HEK293 (cell line): ENCODE results near the gene A2ML1.

Source experiments
- CTCF ChIA-PET: fragments of 350-600 bp; formaldehyde crosslinking; extraction: SDS; loops from one replicate; lab custom pipeline; 2021; ENCODE audit warnings: antibody characterized with exemption; lab: Yijun Ruan, JAX
- POLR2A ChIA-PET: fragments of 300-600 bp; formaldehyde crosslinking; extraction: SDS; loops from one replicate; lab custom pipeline; 2020; ENCODE audit warnings: antibody characterized with exemption, inconsistent platforms; lab: Yijun Ruan, JAX
- H3K27ac ChIP-seq: fragments of 200-500 bp; sonication (Bioruptor generic); 2 replicates; pipeline ENCODE4 v1.5.1; 2014; ENCODE audit warnings: low read depth, low read length, control low read depth, inconsistent platforms; ENCODE audit errors: extremely low read depth
- H3K36me3 ChIP-seq, 2 experiments: fragments of 200-500 bp in 1 of 2; sonication (Bioruptor generic) in 1 of 2; 1 replicate in 1 of 2; 2 replicates in 1 of 2; pipeline ENCODE4 v1.5.1; 2014 to 2017; ENCODE audit warnings: inconsistent platforms in 2 of 2, low read length in 2 of 2; ENCODE audit not compliant: control insufficient read depth in 2 of 2, insufficient read depth in 1 of 2
- H3K4me1 ChIP-seq: fragments of 200-500 bp; sonication (Bioruptor generic); 2 replicates; pipeline ENCODE4 v1.5.1; 2014; ENCODE audit warnings: mild to moderate bottlenecking, low read length, inconsistent platforms; ENCODE audit not compliant: control insufficient read depth, insufficient read depth
- H3K4me3 ChIP-seq: 2 replicates; pipeline ENCODE4 v1.5.1; 2011; ENCODE audit warnings: low read depth, mild to moderate bottlenecking, control low read depth, low read length, moderate library complexity
- H3K9me3 ChIP-seq: fragments of 200-500 bp; sonication (Bioruptor generic); 2 replicates; pipeline ENCODE4 v1.5.1; 2014; ENCODE audit warnings: low read depth, low read length, inconsistent platforms; ENCODE audit not compliant: control insufficient read depth, insufficient read depth
- CTCF ChIP-seq: fragments of 450-650 bp; formaldehyde crosslinking; IDR thresholded peaks from 2 replicates; pipeline ENCODE4 v1.5.1; 2016; ENCODE audit warnings: missing biosample characterization, missing genetic modification characterization
- GLI2 ChIP-seq: fragments of 450-650 bp; formaldehyde crosslinking; IDR thresholded peaks from 2 replicates; pipeline ENCODE4; 2017; ENCODE audit warnings: missing biosample characterization, missing genetic modification characterization, low read depth, borderline replicate concordance
- GLIS2 ChIP-seq: fragments of 450-650 bp; formaldehyde crosslinking; IDR thresholded peaks from 2 replicates; pipeline ENCODE4 v1.5.1; 2016; ENCODE audit warnings: missing biosample characterization, missing genetic modification characterization
- HIC1 ChIP-seq: fragments of 450-650 bp; formaldehyde crosslinking; IDR thresholded peaks from 2 replicates; pipeline ENCODE4 v1.5.1; 2016; ENCODE audit warnings: missing biosample characterization, missing genetic modification characterization
- KLF1 ChIP-seq: fragments of 450-650 bp; formaldehyde crosslinking; IDR thresholded peaks from 2 replicates; pipeline ENCODE4 v1.5.1; 2016; ENCODE audit warnings: missing biosample characterization, missing genetic modification characterization
- KLF8 ChIP-seq: fragments of 450-650 bp; formaldehyde crosslinking; IDR thresholded peaks from 2 replicates; pipeline ENCODE4 v1.5.1; 2016; ENCODE audit warnings: missing biosample characterization, missing genetic modification characterization
- TCF7L2 ChIP-seq: IDR thresholded peaks from 2 replicates; pipeline ENCODE4 v1.6.1; 2011; ENCODE audit warnings: low read depth, mild to moderate bottlenecking, inconsistent platforms, low read length, moderate library complexity, borderline replicate concordance
- ZBTB10 ChIP-seq: fragments of 450-650 bp; formaldehyde crosslinking; IDR thresholded peaks from 2 replicates; pipeline ENCODE4 v1.5.1; 2016; ENCODE audit warnings: missing biosample characterization, missing genetic modification characterization
- ZBTB11 ChIP-seq: fragments of 450-650 bp; formaldehyde crosslinking; conservative IDR thresholded peaks from 2 replicates; pipeline ENCODE4 v1.5.1; 2016; ENCODE audit warnings: low read depth, missing biosample characterization, missing genetic modification characterization
- ZFP3 ChIP-seq: fragments of 450-650 bp; formaldehyde crosslinking; IDR thresholded peaks from 2 replicates; pipeline ENCODE4 v1.5.1; 2016; ENCODE audit warnings: low read depth, missing biosample characterization, missing genetic modification characterization
- ZNF223 ChIP-seq: fragments of 450-650 bp; formaldehyde crosslinking; IDR thresholded peaks from 2 replicates; pipeline ENCODE4 v1.5.1; 2016; ENCODE audit warnings: missing biosample characterization, missing genetic modification characterization
- ZNF398 ChIP-seq: fragments of 450-650 bp; formaldehyde crosslinking; IDR thresholded peaks from 2 replicates; pipeline ENCODE4 v1.5.1; 2017; ENCODE audit warnings: missing biosample characterization, missing genetic modification characterization
- ZNF785 ChIP-seq: fragments of 450-650 bp; formaldehyde crosslinking; IDR thresholded peaks from 2 replicates; pipeline ENCODE4 v1.5.1; 2016; ENCODE audit warnings: missing biosample characterization, missing genetic modification characterization

The A2ML1 gene

GRCh38 chr12:8781381-8782127 is 40.9 kb upstream of the A2ML1 start:
- Histone ChIP-seq H3K4me1 (no peaks in the 10 kb centered on the region), H3K9me3 (no peaks in the 10 kb centered on the region), H3K4me3 (no peak overlapping the region), H3K36me3 (peaks cover 7 to 12% of the 10 kb centered on the region in 2 experiments; a peak in 2 of 3 replicates), H3K27ac (no peak overlapping the region)
- POLR2A ChIA-PET: no interaction called here
- no peak for TF ChIP-seq TCF7L2
- TF ChIP-seq KLF8 (tag by site-specific recombination): no peak
- TF ChIP-seq CTCF: no peak
- no peak for TF ChIP-seq ZNF398 (tag by site-specific recombination)
- TF ChIP-seq ZNF785 (tag by site-specific recombination): no peak
- TF ChIP-seq GLI2 (tag by site-specific recombination): no peak
- TF ChIP-seq GLIS2: no peak
- no peak for TF ChIP-seq ZBTB10 (tag by site-specific recombination)
- TF ChIP-seq ZFP3 (tag by site-specific recombination): no peak
- no peak for TF ChIP-seq HIC1 (tag by site-specific recombination)
- no peak for TF ChIP-seq ZBTB11 (tag by site-specific recombination)
- no peak for TF ChIP-seq KLF1 (tag by site-specific recombination)
- no peak for TF ChIP-seq ZNF223
- CTCF ChIA-PET: interaction anchor here (0.6 to 1.2 kb wide), 5 partner anchors 9 to 277 kb away, joined by 3 to 4 read pairs (median 3); no protein-coding TSS in a partner anchor
